GM23338 (cell line): ENCODE measurements around the gene CDH4. TPM values are rescaled to one million over a fixed set of nuclear protein-coding genes. Genes with fewer than 3 reads are reported as not detected.

Source experiments
- ATAC-seq: fragments of 200-7000 bp; cut with Tn5 transposase; 3 replicates; pipeline ENCODE4 v1.9.1; 2020
- DNase-seq: peaks from one replicate; pipeline ENCODE4 v3.0.0-alpha.2; 2015; ENCODE audit warnings: low spot score
- H2AFZ ChIP-seq: fragments of 200-600 bp; sonication (generic); 2 replicates; pipeline ENCODE4 v1.8.0; 2016; ENCODE audit warnings: antibody characterized with exemption, mild to moderate bottlenecking, moderate library complexity
- H3F3A ChIP-seq: fragments of 200-600 bp; sonication (generic); replicated peaks from 2 replicates; pipeline ENCODE4 v1.8.0; 2017; ENCODE audit warnings: antibody characterized with exemption, mixed run types, low read depth
- H3K27ac ChIP-seq: fragments of 200-600 bp; sonication (generic); 2 replicates; pipeline ENCODE4 v1.6.1; 2016; ENCODE audit warnings: low read depth
- H3K27me3 ChIP-seq: fragments of 200-600 bp; sonication (generic); 2 replicates; pipeline ENCODE4 v1.8.0; 2016; ENCODE audit warnings: mild to moderate bottlenecking, mixed run types, moderate library complexity; ENCODE audit not compliant: insufficient read depth
- H3K36me3 ChIP-seq: fragments of 200-600 bp; sonication (generic); 2 replicates; pipeline ENCODE4 v1.8.0; 2016; ENCODE audit warnings: mild to moderate bottlenecking; ENCODE audit not compliant: insufficient read depth
- H3K4me1 ChIP-seq: fragments of 200-600 bp; sonication (generic); 2 replicates; pipeline ENCODE4 v1.8.0; 2016; ENCODE audit warnings: mild to moderate bottlenecking, moderate library complexity; ENCODE audit not compliant: insufficient read depth
- H3K4me2 ChIP-seq: fragments of 200-600 bp; sonication (generic); 2 replicates; pipeline ENCODE4 v1.7.1; 2017; ENCODE audit warnings: mixed run types
- H3K4me3 ChIP-seq: fragments of 200-600 bp; sonication (generic); 2 replicates; pipeline ENCODE4 v1.6.1; 2016; ENCODE audit warnings: mixed run types
- H3K79me2 ChIP-seq: fragments of 200-600 bp; sonication (generic); replicated peaks from 2 replicates; pipeline ENCODE4 v1.8.0; 2017; ENCODE audit warnings: mild to moderate bottlenecking; ENCODE audit not compliant: insufficient read depth
- H3K9me2 ChIP-seq: fragments of 200-600 bp; sonication (generic); 2 replicates; pipeline ENCODE4 v1.8.0; 2017; ENCODE audit not compliant: insufficient read depth
- H4K20me1 ChIP-seq: fragments of 200-600 bp; sonication (generic); replicated peaks from 2 replicates; pipeline ENCODE4 v1.8.0; 2017; ENCODE audit warnings: mild to moderate bottlenecking; ENCODE audit not compliant: insufficient read depth
- H3K27ac Mint-ChIP-seq: 2 replicates; pipeline ENCODE4 v1.8.0; 2020; ENCODE audit warnings: inconsistent platforms, mild to moderate bottlenecking, moderate library complexity, mixed read lengths
- H3K27me3 Mint-ChIP-seq: 3 replicates; pipeline ENCODE4 v1.8.0; 2022; ENCODE audit warnings: low read depth, mild to moderate bottlenecking, moderate library complexity, mixed read lengths, inconsistent platforms; ENCODE audit not compliant: insufficient read depth, poor library complexity
- H3K36me3 Mint-ChIP-seq: 3 replicates; pipeline ENCODE4 v1.8.0; 2021; ENCODE audit warnings: low read depth, mild to moderate bottlenecking, inconsistent platforms, moderate library complexity, mixed read lengths
- H3K4me1 Mint-ChIP-seq: 3 replicates; pipeline ENCODE4 v1.8.0; 2020; ENCODE audit warnings: mild to moderate bottlenecking, inconsistent platforms, mixed read lengths
- H3K4me3 Mint-ChIP-seq: 3 replicates; pipeline ENCODE4 v1.8.0; 2021; ENCODE audit warnings: moderate library complexity, mild to moderate bottlenecking, inconsistent platforms, mixed read lengths
- H3K9me3 Mint-ChIP-seq: 3 replicates; pipeline ENCODE4 v1.8.0; 2020; ENCODE audit warnings: moderate library complexity, mild to moderate bottlenecking, inconsistent platforms, mixed read lengths
- EZH2 ChIP-seq: fragments of 200-600 bp; sonication (generic); IDR thresholded peaks from one replicate; pipeline ENCODE4 v1.8.0; 2017; ENCODE audit warnings: antibody characterized with exemption, mild to moderate bottlenecking, low read depth; ENCODE audit not compliant: unreplicated experiment
- EZH2phosphoT487 ChIP-seq: fragments of 200-600 bp; sonication (generic); IDR thresholded peaks from one replicate; pipeline ENCODE4 v1.8.1; 2018; ENCODE audit warnings: antibody characterized with exemption; ENCODE audit not compliant: unreplicated experiment
- NANOG ChIP-seq: IDR thresholded peaks from 2 replicates; pipeline ENCODE4 v1.6.1; 2016; ENCODE audit warnings: antibody characterized with exemption, borderline replicate concordance
- polyA plus RNA-seq: library from polyadenylated mRNA; unstranded; fragments of >200 nt; fragmentation: Nextera tagmentation; extraction: Ambion mirVana; gene quantifications from 2 replicates; pipeline ENCODE4 v1.2.1, GENCODE V29; 2016
- total RNA-seq: library from RNA; depleted of rRNA; stranded (reverse); fragments of >200 nt; shearing (Covaris generic); gene quantifications from 2 replicates; pipeline ENCODE4 v1.2.3, GENCODE V29; 2014
- TF ChIP-seq, protein P1 (sequence below), 2 experiments: fragments of 200-600 bp in 1 of 2; sonication (generic) in 1 of 2; conservative IDR thresholded peaks; 2 replicates each; pipeline versions ENCODE4 v1.5.1 to v1.6.1; 2016 to 2017; ENCODE audit warnings: antibody characterized with exemption in 2 of 2, low read depth in 2 of 2, mild to moderate bottlenecking in 2 of 2, moderate library complexity in 1 of 2
- TF ChIP-seq, protein P2 (sequence below): IDR thresholded peaks from one replicate; pipeline ENCODE4 v1.6.1; 2018; ENCODE audit warnings: antibody characterized with exemption; ENCODE audit not compliant: unreplicated experiment
- TF ChIP-seq, protein P3 (sequence below): IDR thresholded peaks from 2 replicates; pipeline ENCODE4 v1.6.1; 2016; ENCODE audit warnings: antibody characterized with exemption

Gene CDH4
- total and polyA plus RNA-seq, 2 experiments from 2014 or later: 1.2 to 4.2 TPM

DNA sequence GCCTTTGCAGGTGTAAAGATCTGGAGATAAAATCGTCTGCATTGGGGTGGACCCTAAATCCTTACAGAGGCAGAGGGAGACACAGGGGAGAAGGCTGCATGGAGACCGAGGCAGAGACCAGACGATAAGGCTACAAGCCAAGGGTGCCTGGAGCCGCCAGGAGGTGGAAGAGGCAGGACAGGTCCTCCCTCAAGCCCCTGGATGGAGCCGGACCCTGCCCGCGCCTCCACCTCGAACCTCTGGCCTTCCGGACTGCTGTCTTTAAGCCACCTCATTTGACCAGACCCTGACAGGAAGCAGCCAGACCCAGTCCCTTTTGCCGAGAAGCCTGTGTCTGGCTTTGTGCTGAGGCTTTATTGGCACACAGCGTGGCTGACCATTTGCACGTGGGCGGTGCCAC, 629.8 kb downstream of the CDH4 start (continued):
- TF ChIP-seq, protein P1, sequence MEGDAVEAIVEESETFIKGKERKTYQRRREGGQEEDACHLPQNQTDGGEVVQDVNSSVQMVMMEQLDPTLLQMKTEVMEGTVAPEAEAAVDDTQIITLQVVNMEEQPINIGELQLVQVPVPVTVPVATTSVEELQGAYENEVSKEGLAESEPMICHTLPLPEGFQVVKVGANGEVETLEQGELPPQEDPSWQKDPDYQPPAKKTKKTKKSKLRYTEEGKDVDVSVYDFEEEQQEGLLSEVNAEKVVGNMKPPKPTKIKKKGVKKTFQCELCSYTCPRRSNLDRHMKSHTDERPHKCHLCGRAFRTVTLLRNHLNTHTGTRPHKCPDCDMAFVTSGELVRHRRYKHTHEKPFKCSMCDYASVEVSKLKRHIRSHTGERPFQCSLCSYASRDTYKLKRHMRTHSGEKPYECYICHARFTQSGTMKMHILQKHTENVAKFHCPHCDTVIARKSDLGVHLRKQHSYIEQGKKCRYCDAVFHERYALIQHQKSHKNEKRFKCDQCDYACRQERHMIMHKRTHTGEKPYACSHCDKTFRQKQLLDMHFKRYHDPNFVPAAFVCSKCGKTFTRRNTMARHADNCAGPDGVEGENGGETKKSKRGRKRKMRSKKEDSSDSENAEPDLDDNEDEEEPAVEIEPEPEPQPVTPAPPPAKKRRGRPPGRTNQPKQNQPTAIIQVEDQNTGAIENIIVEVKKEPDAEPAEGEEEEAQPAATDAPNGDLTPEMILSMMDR (conservative IDR thresholded peaks at IDR 0.05; ENCODE audit: low read depth in 2 of 2): no peak
- TF ChIP-seq EZH2phosphoT487: no peak

DNA sequence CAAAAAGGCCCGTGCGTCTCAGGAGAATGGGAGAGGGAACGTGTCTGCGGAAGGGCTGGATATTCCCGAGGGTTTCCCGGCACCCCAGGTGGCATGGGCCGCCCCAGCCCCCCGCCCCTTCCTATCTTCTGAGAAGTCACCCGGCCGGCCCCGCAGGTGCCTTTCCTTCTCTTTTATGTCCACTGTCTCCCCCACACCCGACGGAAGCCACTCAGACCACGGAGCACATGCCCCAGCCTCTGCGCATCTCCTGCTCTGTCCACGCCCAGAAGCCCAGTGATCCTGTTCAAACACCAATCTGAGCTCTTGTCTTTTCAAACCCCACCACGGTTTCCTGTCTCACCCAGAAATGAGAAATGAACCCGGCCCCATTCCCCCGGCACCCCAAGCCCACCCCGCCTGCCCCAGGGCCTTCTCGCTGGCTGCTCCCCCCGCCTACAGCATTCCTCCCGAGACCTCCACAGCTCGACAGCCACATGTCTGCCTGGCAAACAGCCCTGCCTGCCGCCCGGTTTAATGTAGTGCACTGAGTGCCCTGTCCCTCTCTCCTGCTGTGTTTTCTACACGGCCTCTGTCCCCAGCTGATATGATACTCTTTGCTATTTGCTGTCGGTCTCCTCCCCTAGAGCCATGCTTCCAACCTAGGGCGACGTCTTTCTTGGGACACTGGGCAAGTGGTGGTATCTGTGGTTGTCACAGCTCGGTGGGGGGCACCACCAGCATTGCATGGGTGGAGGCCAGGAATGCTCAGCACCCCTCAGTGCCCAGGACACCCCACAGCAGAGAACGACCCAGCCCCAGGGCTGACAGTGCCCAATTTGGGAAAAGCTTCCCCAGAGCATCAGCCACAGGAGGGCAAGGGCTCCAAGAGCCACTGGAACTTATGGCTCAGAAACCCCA, 630.9 kb downstream of the CDH4 start:
- no peaks in the 10 kb centered on the region for H3F3A ChIP-seq
- Mint-ChIP-seq H3K27me3 (peaks cover 6% of the 10 kb centered on the region), H3K36me3 (no peaks in the 10 kb centered on the region), H3K4me1 (no peaks in the 10 kb centered on the region; the same call in 2 of the 3 replicates), H3K27ac (no peak overlapping the region), H3K9me3 (no peaks in the 10 kb centered on the region), H3K4me3 (no peak overlapping the region)
- H4K20me1 ChIP-seq: no peaks in the 10 kb centered on the region
- no peaks in the 10 kb centered on the region for H3K79me2 ChIP-seq
- H3K27me3 ChIP-seq: no peaks in the 10 kb centered on the region
- H3K4me3 ChIP-seq: no peak overlapping the region
- ATAC-seq: no peak
- H3K9me2 ChIP-seq: no peaks in the 10 kb centered on the region
- TF ChIP-seq, protein P2, sequence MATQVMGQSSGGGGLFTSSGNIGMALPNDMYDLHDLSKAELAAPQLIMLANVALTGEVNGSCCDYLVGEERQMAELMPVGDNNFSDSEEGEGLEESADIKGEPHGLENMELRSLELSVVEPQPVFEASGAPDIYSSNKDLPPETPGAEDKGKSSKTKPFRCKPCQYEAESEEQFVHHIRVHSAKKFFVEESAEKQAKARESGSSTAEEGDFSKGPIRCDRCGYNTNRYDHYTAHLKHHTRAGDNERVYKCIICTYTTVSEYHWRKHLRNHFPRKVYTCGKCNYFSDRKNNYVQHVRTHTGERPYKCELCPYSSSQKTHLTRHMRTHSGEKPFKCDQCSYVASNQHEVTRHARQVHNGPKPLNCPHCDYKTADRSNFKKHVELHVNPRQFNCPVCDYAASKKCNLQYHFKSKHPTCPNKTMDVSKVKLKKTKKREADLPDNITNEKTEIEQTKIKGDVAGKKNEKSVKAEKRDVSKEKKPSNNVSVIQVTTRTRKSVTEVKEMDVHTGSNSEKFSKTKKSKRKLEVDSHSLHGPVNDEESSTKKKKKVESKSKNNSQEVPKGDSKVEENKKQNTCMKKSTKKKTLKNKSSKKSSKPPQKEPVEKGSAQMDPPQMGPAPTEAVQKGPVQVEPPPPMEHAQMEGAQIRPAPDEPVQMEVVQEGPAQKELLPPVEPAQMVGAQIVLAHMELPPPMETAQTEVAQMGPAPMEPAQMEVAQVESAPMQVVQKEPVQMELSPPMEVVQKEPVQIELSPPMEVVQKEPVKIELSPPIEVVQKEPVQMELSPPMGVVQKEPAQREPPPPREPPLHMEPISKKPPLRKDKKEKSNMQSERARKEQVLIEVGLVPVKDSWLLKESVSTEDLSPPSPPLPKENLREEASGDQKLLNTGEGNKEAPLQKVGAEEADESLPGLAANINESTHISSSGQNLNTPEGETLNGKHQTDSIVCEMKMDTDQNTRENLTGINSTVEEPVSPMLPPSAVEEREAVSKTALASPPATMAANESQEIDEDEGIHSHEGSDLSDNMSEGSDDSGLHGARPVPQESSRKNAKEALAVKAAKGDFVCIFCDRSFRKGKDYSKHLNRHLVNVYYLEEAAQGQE: no peak
- TF ChIP-seq EZH2phosphoT487 (no peak), NANOG (no peak), EZH2 (no peak)
- TF ChIP-seq, protein P3, sequence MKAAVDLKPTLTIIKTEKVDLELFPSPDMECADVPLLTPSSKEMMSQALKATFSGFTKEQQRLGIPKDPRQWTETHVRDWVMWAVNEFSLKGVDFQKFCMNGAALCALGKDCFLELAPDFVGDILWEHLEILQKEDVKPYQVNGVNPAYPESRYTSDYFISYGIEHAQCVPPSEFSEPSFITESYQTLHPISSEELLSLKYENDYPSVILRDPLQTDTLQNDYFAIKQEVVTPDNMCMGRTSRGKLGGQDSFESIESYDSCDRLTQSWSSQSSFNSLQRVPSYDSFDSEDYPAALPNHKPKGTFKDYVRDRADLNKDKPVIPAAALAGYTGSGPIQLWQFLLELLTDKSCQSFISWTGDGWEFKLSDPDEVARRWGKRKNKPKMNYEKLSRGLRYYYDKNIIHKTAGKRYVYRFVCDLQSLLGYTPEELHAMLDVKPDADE: no peak
- H2AFZ ChIP-seq: no peak overlapping the region
- no peak overlapping the region for H3K27ac ChIP-seq
- no peaks in the 10 kb centered on the region for H3K36me3 ChIP-seq
- H3K4me1 ChIP-seq: no peaks in the 10 kb centered on the region
- H3K4me2 ChIP-seq: no peak overlapping the region
- no peak for DNase-seq
